Ishikawa (cell line): ENCODE data around the gene CPVL.

ENCODE experiments used
- EP300 ChIP-seq: IDR thresholded peaks from 2 replicates; pipeline ENCODE4 v1.6.1; 2012; ENCODE audit warnings: borderline replicate concordance
- TF ChIP-seq, protein P1 (sequence below): IDR thresholded peaks from 2 replicates; pipeline ENCODE4 v1.6.1; 2012

DNA sequence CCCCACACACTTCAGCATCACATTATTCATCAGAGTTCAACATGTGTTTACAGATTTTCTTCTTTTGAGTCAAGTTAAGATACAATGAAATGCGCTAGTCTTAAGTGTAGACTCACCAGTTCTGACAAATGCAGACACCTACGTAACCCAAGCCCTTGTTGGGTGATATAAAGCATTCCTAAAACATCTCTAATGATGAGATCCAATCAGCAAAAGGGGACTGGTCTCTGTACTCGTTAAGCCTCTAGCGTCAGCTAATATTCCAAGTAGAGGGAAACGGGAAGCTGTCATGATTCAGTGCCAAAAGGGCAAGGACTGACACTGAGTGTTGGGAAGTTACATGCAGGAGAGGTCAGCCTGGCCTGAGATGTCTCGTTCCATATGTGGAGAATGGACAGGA is 149.5 kb downstream of the CPVL start:
- TF ChIP-seq, protein P1, sequence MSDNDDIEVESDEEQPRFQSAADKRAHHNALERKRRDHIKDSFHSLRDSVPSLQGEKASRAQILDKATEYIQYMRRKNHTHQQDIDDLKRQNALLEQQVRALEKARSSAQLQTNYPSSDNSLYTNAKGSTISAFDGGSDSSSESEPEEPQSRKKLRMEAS, result no peak
- TF ChIP-seq EP300, result no peak
